HepG2 (cell line): ENCODE results near the gene FBLN7.
"Not testable (repeated sequence)": the region's sequence is repeated elsewhere in the genome, so short reads cannot be mapped to it uniquely, and the experiment has no call there.

Experiments used
- ARNT2 ChIP-seq: sonication (generic); formaldehyde crosslinking; IDR thresholded peaks from 2 replicates; pipeline ENCODE4 v1.8.0; 2022; ENCODE audit warnings: mild to moderate bottlenecking, low read depth, missing genetic modification reagents, moderate library complexity
- CTCF ChIP-seq: sonication (generic); formaldehyde crosslinking; IDR thresholded peaks from 2 replicates; pipeline ENCODE4 v1.5.0; 2020; ENCODE audit warnings: mild to moderate bottlenecking, missing genetic modification reagents, moderate library complexity
- FOXA1 ChIP-seq, 2 experiments: fragments of 450-650 bp in 1 of 2; sonication (generic) in 1 of 2; formaldehyde crosslinking in 1 of 2; IDR thresholded peaks; 2 replicates each; pipeline versions ENCODE4 v1.4.0 to v1.6.1; 2016 to 2020; ENCODE audit warnings: missing genetic modification reagents in 1 of 2
- KAT8 ChIP-seq: IDR thresholded peaks from 2 replicates; pipeline ENCODE4 v1.6.1; 2016; ENCODE audit warnings: missing genetic modification reagents, missing compliant biosample characterization
- KDM1A ChIP-seq: IDR thresholded peaks from 2 replicates; pipeline ENCODE4 v1.6.1; 2016; ENCODE audit warnings: missing compliant biosample characterization
- SATB2 ChIP-seq: sonication (generic); formaldehyde crosslinking; IDR thresholded peaks from 2 replicates; pipeline ENCODE4 v1.5.0; 2020; ENCODE audit warnings: missing genetic modification reagents
- ZBTB39 ChIP-seq: sonication (generic); formaldehyde crosslinking; IDR thresholded peaks from 2 replicates; pipeline ENCODE4 v1.5.0; 2020; ENCODE audit warnings: missing genetic modification reagents
- ZFP36L2 ChIP-seq: sonication (generic); formaldehyde crosslinking; IDR thresholded peaks from 2 replicates; pipeline ENCODE4 v1.4.0; 2020; ENCODE audit warnings: missing genetic modification reagents
- ZFP91 ChIP-seq: sonication (generic); formaldehyde crosslinking; IDR thresholded peaks from 2 replicates; pipeline ENCODE4 v1.9.0; 2022; ENCODE audit warnings: missing genetic modification reagents, mild to moderate bottlenecking, borderline replicate concordance
- ZKSCAN1 ChIP-seq: fragments of 150-350 bp; IDR thresholded peaks from 2 replicates; pipeline ENCODE4 v1.6.1; 2014; ENCODE audit warnings: low read length
- ZNF44 ChIP-seq: sonication (generic); formaldehyde crosslinking; IDR thresholded peaks from 2 replicates; pipeline ENCODE4 v1.5.1; 2020; ENCODE audit warnings: mild to moderate bottlenecking, missing genetic modification reagents
- ZNF768 ChIP-seq: sonication (generic); formaldehyde crosslinking; IDR thresholded peaks from 2 replicates; pipeline ENCODE4 v1.4.0; 2020; ENCODE audit warnings: missing genetic modification reagents
- TF ChIP-seq, protein P1 (sequence below): sonication (generic); formaldehyde crosslinking; IDR thresholded peaks from 2 replicates; pipeline ENCODE4 v1.4.0; 2020; ENCODE audit warnings: missing genetic modification reagents, low read depth, mild to moderate bottlenecking, borderline replicate concordance
- TF ChIP-seq, protein P2 (sequence below): sonication (generic); formaldehyde crosslinking; IDR thresholded peaks from 2 replicates; pipeline ENCODE4 v1.5.0; 2020; ENCODE audit warnings: missing genetic modification reagents

DNA sequence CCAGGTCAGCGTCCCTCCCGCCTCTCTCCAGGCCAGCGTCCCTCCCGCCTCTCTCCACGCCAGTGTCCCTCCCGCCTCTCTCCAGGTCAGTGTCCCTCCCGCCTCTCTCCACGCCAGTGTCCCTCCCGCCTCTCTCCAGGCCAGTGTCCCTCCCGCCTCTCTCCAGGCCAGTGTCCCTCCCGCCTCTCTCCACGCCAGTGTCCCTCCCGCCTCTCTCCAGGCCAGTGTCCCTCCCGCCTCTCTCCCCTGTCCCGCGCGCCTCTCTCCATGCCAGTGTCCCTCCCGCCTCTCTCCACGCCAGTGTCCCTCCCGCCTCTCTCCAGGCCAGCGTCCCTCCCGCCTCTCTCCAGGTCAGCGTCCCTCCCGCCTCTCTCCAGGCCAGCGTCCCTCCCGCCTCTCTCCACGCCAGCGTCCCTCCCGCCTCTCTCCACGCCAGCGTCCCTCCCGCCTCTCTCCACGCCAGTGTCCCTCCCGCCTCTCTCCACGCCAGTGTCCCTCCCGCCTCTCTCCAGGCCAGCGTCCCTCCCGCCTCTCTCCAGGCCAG is 1.5 kb downstream of the FBLN7 start:
- not testable (repeated sequence) for TF ChIP-seq KDM1A; ARNT2; CTCF; ZNF768 (CRISPR knock-in tag); SATB2; ZFP91 (CRISPR knock-in tag); FOXA1 (IDR thresholded peaks at IDR 0.05); FOXA1 (CRISPR knock-in tag; IDR thresholded peaks at IDR 0.05); ZFP36L2; ZBTB39 (CRISPR knock-in tag); KAT8; ZNF44; ZKSCAN1
- TF ChIP-seq, protein P1, sequence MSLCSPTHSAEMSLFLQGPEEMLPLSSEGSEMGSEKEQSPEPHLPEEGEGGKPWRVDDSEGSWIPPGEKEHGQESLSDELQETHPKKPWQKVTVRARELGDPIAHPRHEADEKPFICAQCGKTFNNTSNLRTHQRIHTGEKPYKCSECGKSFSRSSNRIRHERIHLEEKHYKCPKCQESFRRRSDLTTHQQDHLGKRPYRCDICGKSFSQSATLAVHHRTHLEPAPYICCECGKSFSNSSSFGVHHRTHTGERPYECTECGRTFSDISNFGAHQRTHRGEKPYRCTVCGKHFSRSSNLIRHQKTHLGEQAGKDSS (CRISPR knock-in tag), result not testable (repeated sequence)
- TF ChIP-seq, protein P2, sequence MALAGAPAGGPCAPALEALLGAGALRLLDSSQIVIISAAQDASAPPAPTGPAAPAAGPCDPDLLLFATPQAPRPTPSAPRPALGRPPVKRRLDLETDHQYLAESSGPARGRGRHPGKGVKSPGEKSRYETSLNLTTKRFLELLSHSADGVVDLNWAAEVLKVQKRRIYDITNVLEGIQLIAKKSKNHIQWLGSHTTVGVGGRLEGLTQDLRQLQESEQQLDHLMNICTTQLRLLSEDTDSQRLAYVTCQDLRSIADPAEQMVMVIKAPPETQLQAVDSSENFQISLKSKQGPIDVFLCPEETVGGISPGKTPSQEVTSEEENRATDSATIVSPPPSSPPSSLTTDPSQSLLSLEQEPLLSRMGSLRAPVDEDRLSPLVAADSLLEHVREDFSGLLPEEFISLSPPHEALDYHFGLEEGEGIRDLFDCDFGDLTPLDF (CRISPR knock-in tag), result not testable (repeated sequence)
